GM23338 (cell line): ENCODE data around the gene CIB4.

ENCODE experiments used
- CREB1 ChIP-seq: fragments of 250-450 bp; sonication (Bioruptor Pico); IDR thresholded peaks from 2 replicates; pipeline ENCODE4 v1.5.0; 2020; ENCODE audit warnings: low read depth, mild to moderate bottlenecking, moderate library complexity
- EZH2 ChIP-seq: fragments of 200-600 bp; sonication (generic); IDR thresholded peaks from one replicate; pipeline ENCODE4 v1.8.0; 2017; ENCODE audit warnings: antibody characterized with exemption, mild to moderate bottlenecking, low read depth; ENCODE audit not compliant: unreplicated experiment
- EZH2phosphoT487 ChIP-seq: fragments of 200-600 bp; sonication (generic); IDR thresholded peaks from one replicate; pipeline ENCODE4 v1.8.1; 2018; ENCODE audit warnings: antibody characterized with exemption; ENCODE audit not compliant: unreplicated experiment
- JUNB ChIP-seq: IDR thresholded peaks from one replicate; pipeline ENCODE4 v1.6.1; 2016; ENCODE audit warnings: antibody characterized with exemption; ENCODE audit not compliant: unreplicated experiment
- NANOG ChIP-seq: IDR thresholded peaks from 2 replicates; pipeline ENCODE4 v1.6.1; 2016; ENCODE audit warnings: antibody characterized with exemption, borderline replicate concordance
- POLR2AphosphoS5 ChIP-seq: IDR thresholded peaks from 2 replicates; pipeline ENCODE4 v1.6.1; 2016; ENCODE audit warnings: antibody characterized with exemption, low read depth
- ZNF114 ChIP-seq: fragments of 250-450 bp; sonication (Bioruptor Pico); IDR thresholded peaks from 2 replicates; pipeline ENCODE4 v1.5.0; 2020; ENCODE audit warnings: mild to moderate bottlenecking, moderate library complexity
- TF ChIP-seq, protein P1 (sequence below): IDR thresholded peaks from one replicate; pipeline ENCODE4 v1.6.1; 2018; ENCODE audit warnings: antibody characterized with exemption; ENCODE audit not compliant: unreplicated experiment
- TF ChIP-seq, protein P2 (sequence below), 2 experiments: fragments of 200-600 bp in 1 of 2; sonication (generic) in 1 of 2; conservative IDR thresholded peaks; 2 replicates each; pipeline versions ENCODE4 v1.5.1 to v1.6.1; 2016 to 2017; ENCODE audit warnings: antibody characterized with exemption in 2 of 2, low read depth in 2 of 2, mild to moderate bottlenecking in 2 of 2, moderate library complexity in 1 of 2

DNA sequence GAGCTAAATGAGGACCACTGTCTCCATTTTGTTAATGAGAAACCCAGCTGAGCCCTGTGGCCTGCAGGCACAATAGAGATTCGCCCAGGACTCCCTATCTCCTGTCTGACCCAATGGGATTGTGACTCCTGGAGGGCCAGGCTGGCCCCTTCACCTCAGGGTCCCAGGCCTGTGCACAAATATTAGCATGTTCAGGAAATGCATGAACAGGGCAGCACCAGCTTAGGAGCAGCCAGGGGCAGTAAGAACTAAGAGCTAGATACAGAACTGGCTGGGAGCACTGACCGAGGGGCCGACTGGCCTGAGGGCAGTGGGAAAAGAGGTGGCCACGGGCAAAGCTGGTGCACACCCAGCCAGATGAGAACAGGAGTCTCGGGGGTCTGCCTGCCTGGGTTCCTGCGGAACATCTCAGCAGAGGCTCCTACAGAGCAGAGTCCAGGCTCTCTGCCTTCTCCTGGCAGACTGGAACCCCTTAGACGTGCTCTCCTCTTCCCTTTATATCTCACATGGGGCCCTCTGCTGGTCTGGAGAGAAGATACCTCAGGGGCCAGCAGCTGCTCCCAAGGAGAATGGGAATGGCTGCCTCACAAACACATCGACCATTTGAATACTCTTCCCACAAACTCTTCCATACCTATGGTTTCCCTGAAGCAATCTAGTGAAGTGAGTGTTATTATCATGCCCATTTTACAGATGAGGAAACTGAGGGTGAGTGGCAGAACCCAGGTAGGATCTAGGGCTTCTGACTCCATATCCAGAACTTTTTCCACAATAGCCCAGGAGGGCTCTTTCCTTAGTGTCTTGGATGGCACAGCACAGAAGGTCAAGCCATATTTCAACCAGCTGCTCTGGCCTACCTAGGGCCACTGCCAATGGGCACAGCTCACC, 85.7 kb downstream of the CIB4 start:
- TF ChIP-seq JUNB = no peak
- TF ChIP-seq, protein P1, sequence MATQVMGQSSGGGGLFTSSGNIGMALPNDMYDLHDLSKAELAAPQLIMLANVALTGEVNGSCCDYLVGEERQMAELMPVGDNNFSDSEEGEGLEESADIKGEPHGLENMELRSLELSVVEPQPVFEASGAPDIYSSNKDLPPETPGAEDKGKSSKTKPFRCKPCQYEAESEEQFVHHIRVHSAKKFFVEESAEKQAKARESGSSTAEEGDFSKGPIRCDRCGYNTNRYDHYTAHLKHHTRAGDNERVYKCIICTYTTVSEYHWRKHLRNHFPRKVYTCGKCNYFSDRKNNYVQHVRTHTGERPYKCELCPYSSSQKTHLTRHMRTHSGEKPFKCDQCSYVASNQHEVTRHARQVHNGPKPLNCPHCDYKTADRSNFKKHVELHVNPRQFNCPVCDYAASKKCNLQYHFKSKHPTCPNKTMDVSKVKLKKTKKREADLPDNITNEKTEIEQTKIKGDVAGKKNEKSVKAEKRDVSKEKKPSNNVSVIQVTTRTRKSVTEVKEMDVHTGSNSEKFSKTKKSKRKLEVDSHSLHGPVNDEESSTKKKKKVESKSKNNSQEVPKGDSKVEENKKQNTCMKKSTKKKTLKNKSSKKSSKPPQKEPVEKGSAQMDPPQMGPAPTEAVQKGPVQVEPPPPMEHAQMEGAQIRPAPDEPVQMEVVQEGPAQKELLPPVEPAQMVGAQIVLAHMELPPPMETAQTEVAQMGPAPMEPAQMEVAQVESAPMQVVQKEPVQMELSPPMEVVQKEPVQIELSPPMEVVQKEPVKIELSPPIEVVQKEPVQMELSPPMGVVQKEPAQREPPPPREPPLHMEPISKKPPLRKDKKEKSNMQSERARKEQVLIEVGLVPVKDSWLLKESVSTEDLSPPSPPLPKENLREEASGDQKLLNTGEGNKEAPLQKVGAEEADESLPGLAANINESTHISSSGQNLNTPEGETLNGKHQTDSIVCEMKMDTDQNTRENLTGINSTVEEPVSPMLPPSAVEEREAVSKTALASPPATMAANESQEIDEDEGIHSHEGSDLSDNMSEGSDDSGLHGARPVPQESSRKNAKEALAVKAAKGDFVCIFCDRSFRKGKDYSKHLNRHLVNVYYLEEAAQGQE = no peak
- TF ChIP-seq, protein P2, sequence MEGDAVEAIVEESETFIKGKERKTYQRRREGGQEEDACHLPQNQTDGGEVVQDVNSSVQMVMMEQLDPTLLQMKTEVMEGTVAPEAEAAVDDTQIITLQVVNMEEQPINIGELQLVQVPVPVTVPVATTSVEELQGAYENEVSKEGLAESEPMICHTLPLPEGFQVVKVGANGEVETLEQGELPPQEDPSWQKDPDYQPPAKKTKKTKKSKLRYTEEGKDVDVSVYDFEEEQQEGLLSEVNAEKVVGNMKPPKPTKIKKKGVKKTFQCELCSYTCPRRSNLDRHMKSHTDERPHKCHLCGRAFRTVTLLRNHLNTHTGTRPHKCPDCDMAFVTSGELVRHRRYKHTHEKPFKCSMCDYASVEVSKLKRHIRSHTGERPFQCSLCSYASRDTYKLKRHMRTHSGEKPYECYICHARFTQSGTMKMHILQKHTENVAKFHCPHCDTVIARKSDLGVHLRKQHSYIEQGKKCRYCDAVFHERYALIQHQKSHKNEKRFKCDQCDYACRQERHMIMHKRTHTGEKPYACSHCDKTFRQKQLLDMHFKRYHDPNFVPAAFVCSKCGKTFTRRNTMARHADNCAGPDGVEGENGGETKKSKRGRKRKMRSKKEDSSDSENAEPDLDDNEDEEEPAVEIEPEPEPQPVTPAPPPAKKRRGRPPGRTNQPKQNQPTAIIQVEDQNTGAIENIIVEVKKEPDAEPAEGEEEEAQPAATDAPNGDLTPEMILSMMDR (conservative IDR thresholded peaks at IDR 0.05; ENCODE audit: low read depth in 2 of 2) = peak; percentile 20 to 56
- no peak for TF ChIP-seq NANOG
- TF ChIP-seq EZH2 = no peak
- TF ChIP-seq POLR2AphosphoS5 = no peak
- TF ChIP-seq ZNF114 (CRISPR knock-in tag) = no peak
- no peak for TF ChIP-seq CREB1 (CRISPR knock-in tag)
- TF ChIP-seq EZH2phosphoT487 = no peak
